Activated CD8-positive, alpha-beta memory T cell treated with anti-CD3 and anti-CD28 coated beads, Interleukin-2, amount 50 U/mL, for 24 hours (primary cell): ENCODE measurements around the gene FSHR.

Experiments
- DNase-seq: peaks from one replicate; pipeline ENCODE4 v3.0.0-alpha.2; 2020; ENCODE audit errors: extremely low read depth

Gene FSHR

DNA sequence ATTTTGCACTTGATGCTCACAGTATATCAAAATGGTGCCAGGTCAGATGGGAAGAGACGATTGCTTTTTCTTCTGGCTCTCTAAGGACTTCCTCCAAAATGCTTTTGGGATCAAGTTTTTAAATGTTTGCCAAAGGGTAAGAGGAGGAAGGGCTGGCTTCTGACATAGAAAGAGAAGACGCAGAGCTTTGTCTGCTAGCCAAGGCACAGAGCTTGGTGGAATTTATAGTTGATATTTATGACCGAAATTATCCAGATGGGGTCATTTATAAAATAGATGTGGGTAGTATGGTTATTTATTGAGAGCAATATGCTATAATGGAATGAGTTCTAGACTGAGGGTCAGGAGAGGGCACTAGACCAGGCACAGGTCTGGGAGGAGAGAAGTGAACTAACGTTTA lies 193.3 kb downstream of the FSHR start:
- no peak for DNase-seq

DNA sequence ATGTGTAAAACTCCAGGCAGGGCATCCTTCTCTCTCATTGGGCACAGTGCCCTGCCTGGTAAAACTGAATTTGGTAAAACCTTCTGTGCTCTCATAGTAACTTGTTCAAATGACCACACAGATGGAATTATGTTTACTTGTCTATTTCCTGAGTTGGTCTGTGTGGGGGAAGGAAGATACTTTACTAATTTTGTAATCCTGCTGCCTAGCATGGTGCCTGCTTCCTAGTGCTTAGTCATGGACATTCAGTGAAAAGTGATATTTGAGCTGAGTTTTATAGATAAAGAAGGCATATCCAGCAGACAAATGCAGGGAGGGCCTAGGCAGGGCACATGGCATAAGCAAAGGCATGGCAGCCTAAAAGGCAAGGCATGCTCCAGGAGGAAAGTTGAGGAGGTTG lies 199.4 kb downstream of the FSHR start:
- DNase-seq = no peak

DNA sequence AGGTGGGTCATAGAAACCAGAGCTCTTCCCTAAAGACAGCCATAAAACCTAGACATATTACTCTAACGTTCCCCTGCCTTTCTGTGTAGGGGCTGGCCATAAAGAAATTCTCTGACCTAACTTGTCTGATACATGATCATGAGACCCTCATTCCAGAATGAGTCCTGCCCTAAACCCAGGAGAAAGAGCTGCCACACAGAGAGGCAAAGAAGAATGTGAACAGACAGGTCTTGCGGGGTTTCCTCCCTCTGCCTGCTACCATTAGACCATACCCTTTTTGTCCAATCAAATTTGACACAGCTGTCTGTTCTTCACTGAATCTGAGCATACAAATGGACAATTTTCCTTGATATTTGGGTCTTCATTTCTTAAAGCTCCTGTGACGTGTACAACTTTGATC lies 200.0 kb downstream of the FSHR start:
- DNase-seq = no peak

DNA sequence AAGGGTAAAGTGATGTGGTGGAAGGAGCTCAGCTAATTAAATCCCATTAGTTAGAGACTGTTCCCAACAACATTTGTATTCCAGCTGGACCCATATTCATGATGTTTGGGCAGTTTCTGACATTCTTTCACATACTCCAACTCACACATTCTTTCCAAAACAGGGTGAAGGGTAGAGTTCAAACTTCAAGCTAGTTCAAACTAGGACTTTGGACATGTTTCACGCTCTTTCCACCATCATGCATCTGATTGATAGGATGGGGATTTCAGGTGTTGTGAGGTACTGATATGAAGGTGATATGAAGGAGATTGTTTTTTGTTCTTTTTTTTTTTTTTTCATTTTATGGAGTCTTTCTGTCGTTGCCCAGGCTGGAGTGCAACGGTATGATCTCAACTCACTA lies 201.7 kb downstream of the FSHR start:
- DNase-seq = no peak

DNA sequence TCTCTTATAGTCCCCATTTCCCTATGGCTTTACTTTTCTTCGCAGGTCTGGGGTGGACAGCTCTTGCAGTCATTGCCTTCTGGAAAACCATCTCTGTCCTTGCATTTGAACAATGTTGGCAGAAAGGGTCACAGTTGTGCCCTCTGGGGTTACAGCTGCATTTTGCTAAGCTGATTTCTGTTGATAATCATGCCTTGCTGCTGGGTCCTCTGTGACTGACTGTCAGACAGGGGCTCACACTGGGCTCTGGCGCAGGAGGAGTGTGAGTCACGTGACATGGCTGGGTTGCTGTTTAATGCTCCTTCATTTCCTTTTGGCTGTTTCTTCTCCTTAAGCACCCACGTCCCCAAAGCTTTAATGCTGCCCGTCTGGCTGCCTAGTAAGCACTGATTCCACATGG lies 202.2 kb downstream of the FSHR start:
- DNase-seq = no peak

DNA sequence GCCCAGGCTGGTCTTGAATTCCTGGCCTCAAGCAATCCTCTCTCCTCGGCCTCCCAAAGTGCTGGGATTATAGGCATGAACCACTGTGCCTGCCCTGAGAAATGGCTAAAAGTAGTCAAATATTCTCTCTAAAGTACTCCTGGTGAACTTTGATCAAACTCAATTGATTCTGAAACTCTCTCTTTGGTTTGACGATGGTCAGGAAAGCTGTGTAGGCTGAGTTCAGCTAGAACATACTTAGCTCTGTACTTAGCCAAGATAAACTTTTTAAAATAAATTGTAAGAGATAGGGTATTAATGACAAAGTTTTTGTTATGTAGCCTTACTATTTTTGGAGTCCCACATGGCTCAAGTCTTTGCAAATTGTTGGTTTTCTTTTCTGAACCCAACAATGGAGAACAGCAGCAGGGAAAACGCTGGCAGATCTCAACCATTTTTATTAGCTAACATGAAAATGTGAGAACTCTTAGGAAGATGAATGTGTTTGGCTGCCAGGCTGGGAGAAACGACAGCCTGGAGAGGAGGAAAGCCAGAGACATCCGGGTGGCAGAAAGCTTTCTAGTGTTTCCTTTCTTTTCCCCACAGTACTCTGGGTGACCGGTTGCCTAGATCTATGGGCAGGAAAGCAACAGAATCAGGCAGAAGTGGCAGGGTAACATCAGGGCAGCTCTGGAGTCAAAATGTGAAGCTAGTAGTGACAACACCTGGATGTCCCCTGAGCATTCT lies 205.8 kb downstream of the FSHR start:
- no peak for DNase-seq

DNA sequence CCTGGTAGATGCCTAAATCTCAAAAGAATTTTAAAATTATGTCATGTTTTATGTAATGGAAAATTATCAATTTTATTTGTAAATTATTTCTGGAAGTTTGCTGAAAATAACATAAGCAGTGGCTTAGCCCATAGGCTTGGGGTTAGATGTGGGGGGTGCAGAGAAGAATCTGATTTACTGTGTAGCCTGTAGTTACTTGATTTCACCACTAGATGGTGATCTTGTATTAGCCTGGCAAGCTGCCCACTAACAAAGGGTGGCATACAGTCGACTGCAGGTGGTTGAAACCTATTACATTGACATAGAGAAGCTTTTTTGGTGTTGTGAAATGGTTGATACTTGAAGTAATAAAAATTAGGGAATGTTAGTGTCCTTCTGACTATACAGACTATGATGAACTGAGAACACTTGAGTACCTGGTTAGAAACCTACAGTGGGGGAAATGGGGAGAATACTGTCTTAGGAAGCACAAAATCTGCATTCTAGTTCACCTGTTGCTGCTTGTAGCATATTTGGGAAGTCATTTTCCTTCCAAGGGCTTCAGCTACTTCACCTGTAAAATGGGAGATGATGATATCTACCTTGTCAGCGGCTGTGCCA lies 207.8 kb downstream of the FSHR start:
- DNase-seq = no peak

DNA sequence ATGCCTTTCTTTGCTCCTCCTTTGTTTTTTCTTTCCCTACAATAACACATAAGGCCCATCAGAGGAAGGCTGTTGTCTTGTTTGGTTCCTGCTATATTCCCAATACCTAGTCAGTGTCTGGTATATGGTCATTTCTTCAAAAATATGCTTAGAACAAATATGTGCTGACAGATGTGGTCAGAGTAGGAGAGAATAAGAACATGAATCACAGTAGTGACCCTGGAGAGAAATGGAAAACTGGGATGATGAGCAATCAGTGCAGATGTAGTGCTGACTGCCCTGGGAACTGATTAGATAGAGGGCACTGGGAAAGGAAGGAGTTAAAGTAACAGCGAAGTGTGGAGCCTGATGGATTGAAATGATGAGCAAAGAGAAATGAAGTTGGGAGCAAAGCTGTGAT lies 209.4 kb downstream of the FSHR start:
- DNase-seq = no peak

DNA sequence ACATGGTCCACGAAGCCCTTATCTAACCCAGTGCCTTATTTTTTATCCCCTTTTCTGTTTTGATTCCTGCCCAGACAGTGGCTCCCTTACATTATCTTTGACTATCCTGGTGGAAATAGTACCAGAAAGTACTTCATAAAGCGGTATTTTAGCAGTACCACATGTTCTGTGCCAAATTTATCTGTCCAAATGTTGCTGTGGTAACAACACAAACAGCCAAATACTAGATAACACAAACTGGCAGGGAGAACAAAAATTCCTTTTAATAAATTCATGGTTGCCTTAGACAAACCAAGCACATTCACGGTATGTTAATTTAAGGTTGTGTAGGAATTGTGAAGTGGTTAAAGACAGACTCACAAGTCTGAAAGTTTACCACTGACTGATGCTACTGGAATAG lies 210.9 kb downstream of the FSHR start:
- DNase-seq = no peak

DNA sequence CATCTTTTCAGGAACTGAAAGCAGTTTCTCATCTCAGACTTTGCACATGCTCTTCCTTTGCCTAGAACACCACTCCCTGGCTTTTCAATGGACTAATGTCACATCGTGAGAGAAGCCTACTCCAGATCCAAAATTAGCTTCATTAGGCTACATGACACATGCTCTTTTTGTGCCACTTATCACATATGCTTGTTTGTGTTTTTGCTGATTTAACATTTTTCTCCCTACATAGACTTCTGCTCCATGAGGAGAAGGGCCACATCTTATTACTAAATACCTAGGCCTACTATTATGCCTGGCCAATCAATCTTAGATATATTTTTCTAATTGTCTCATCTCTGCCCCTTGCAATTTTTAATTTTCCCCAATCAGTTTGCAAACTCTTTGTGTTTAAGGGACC lies 212.4 kb downstream of the FSHR start:
- DNase-seq = no peak

DNA sequence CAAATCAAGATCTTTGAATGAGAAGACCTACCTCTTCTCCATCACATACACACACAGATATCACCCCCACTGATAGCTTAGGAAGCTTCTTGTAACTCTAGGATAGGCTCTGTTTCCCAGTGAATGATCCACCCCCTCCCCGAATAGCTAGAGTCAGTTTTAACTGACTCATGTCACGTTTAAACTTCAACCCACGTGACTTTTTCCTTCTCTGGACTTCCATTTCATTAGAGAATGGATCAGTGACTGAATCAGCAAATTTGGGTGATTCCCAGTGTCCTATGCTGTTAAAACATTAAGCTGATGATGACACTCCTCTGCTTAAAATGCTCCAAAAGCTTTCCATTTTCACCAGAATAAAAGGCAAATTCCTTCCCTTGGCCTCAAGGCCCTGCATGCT lies 212.9 kb downstream of the FSHR start:
- DNase-seq = no peak

DNA sequence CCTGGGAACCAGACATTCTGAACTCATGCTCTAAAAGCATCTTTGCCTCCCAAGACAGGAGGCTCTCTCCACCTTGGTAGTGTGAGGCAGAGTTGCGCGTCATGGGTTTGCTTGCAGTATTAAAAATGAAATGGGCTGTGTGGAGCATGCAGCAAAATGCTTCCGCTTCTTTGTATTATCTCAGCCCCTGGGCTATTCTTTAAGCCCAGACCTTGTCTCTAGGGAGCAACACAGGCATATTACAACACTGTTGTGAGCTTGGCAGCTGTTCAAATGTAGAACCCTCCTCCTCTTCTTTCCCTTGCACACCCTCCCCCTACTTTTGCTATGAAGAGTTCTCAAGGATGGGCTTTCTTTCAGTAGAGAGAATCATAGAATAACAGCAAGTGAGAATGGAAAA lies 213.7 kb downstream of the FSHR start:
- DNase-seq = no peak

DNA sequence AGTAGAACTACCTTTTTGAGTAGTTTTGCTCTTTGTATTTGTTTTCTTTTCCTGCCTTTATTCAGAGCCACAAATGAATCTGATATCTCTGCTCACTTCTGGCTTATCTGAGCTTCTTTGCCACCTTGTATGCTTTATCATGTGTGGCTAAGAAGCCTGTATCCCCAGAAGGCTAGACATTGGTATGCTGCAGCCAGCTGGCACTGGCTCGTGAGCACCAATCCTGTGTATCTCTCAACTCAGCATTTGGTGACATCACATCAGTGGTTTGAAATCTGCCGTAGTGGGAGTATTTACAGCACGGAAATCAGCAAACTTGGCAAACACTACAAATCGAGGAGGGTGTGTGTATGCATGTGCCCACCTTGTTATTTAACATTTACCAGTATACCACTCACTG lies 215.1 kb downstream of the FSHR start:
- no peak for DNase-seq

DNA sequence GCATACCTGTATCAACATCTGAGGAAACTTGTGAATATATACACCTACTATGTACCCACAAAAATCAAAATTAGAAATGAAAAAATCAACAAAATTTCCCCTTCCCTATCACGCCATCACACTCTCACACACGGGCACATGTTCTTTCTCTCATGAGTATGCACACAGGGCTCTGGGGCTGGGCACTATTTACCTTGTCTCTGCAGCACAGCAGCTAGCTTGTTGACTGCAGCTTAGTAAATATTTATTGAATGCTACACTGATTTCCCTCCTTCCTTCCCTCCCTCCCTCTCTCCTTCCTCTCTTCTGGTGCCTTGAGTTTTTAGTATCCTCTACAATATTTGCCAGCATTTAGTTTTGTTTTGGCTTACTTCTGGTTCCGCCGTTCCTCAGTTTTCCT lies 216.1 kb downstream of the FSHR start:
- DNase-seq = no peak

DNA sequence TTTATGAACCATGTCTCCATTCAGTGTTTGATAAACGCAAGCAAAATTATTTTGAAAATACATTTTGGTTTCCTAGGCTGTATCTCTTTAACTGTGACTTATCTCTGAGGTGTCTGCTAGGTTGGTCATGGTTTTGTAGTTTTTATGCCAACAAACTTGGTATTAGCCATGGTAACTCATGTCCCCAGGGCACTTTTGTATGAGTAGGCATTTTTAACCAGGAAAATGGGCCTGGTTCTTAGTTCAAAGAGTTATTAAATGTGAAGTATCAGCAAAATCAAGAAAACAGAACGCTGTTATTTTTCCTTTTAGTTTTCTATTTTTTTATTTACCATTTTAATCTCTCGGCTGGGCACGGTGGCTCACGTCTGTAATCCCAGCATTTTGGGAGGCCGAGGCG lies 219.5 kb downstream of the FSHR start:
- no peak for DNase-seq

DNA sequence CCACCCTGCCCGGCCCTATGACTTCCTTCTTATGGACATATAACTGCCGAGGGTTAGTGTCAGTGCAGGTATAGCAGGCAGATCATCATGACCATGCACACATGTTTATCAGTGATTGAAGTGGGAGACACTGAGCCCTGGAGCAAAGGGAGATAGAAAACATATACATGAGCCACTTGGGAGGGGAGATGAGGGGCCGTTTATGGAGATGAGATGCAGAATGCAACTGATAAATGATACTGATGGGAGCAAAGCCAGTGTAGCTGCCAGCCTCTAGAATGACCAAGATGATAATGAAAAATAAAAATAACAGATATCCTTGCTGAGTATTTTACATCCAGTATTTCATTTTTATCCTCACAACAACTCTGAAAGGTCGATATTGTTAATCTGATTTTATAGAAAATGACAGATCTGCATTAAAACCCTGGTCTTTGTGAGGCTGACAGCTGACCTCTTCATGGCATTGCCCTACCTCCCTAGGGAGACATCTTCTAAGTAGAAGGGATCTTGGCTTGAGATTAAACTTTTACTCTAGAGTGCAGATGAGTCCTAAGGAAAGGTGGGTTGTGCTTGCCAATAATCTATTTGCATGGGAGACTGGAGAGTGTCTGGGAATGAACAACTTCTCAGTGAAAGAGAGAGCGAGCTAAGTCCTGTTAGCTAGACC lies 220.4 kb downstream of the FSHR start:
- no peak for DNase-seq

DNA sequence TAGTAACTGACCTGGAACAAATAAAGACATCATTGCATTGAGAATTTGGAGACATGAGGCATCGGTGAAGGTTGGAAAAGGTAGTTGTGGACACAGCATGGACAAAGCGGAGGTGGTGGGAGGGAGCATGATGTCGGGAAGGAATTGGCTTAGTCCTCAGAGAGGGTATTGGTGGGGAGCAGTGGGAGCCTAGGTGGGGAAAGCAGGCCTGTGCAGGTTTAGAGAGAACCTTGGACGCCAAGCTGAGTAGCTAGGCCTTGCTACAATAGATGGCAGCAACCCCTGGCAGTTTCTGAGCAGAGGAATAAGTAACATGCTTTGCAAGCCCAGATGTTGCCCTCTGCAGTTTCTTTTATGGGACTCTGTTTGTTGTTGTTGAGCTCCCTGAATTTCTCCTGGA lies 221.6 kb downstream of the FSHR start:
- DNase-seq = no peak

DNA sequence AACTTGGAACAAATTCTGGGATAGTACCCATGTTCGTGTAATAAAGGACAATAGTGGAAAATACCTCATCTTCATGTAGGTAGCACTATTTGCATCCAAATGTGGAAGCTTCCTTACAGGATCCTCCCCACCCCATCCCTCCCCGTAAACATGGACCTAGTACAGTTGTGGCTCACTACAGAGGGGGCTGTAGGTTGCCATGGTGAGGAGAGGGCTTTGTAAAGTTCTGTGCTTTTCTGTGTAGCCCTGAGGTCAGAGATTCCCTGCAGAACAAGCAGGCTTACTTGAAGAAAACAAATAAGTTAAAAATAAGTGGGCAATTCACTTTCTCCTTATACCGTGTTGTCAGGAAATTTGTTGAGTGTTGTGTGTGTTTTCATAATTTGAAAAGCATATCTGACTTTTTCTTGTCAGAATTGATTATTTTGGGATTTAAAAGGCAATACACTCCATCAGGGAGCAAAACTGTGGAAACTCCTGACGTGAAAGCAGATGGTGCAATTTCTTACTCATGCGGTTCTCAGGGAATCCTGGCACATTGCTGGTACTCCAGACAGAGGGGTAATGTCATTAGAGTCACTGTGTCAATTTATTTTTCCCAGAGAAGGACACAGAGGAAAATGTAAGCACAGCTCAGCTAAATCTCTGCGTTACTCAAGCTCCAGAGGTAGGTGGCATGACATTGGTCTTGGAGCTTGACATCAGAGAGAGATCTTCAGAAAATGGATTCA lies 224.6 kb downstream of the FSHR start:
- DNase-seq = no peak

DNA sequence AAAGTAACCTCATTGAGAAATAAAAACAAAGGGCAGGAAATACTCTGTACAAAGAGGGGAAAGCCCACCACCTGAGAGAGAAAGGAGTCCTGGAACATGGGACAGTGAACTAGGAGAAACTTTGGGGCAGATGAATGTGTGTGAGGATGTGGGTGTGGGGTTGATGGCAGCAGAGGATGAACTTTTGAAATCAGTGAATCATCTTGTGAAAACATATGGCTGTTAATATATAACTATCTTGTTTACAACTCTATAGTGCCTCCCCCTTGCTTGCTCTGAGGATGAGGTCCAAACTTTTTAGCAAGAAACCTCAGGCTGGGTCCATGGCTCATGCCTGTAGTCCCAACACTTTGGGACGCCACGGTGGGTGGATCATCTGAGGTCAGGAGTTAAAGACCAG lies 227.0 kb downstream of the FSHR start:
- no peak for DNase-seq

DNA sequence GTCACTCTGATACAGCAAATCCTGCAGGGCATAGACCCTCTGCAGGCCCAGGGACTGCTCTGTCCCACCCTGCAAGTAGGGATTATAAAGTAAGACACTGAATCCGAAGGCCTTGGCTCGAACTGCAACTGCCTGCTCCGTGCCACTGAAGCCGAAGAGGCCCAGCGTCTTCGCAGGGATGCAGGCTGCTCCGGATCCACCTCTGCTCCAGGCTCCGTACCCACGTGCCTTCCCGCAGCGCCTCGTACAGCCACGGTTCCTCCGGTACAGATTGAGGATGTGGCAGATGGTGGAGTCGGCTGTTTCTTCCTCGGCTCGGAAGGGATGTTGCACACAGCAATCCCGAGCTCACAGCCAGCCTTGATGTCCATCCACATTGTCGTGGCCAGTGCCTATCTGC lies 238.4 kb downstream of the FSHR start:
- no peak for DNase-seq

DNA sequence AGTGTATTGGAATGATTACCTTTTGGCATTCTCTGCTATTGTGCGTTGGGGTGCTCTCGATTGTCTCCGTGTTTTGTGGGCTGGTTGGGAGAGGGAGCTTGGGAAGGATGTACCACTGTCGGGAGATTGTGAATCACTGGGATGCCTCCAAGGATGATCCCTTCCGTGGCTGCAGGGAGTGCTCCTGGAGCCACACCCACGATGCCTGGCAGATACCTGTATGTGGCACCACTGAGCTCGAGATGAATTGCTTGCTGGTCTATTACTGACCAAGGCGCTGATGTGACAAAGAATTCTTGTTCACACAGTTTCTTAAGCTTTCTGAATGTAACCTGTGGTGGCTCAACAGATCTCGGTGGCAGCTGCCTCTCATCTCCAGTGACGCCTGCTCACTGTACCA lies 239.1 kb downstream of the FSHR start:
- no peak for DNase-seq

DNA sequence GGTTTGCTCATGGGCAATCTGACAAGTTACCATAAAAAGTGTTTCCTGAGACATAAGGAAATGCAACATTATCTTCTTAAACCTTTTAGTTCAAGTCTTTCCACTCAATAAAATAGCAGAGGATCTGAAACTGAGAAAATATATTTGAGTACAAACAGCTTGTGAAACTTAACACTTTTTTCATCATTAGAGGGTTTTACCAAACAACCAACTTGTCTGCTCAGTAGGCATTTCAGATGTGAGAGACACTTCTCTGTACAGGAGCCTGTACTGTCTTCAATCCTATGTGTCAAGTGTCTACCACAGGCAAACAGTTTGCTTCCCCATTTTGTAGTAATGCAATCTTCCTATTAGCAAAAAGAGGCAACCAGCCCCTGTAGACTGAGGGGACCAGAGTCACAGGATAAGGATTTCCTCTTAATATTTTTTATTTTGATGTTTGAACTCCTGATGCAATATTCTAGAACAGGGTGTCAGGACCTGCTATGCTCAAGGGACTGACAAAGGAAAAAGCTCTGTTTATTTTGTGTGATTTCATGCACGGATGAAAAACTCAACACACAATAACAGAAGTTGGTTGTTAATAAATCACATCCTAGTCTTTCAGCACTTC lies 239.7 kb downstream of the FSHR start:
- no peak for DNase-seq
